Activated gamma-delta T cell (primary cell): ENCODE data around the gene AQP1.

Experiments used
- DNase-seq: peaks from one replicate; lab custom pipeline; 2025; lab: John Stamatoyannopoulos, UW

AQP1 gene

GRCh38 chr7:30921540-30922401, 10.1 kb downstream of the AQP1 start:
- DNase-seq: no peak

GRCh38 chr7:30922596-30922995, 10.9 kb downstream of the AQP1 start:
- DNase-seq: no peak

- DNase-seq: no peak
These were observed 11.5 kb downstream of the AQP1 start for GRCh38 chr7:30923009-30923773.

- DNase-seq: no peak
These were observed 12.2 kb downstream of the AQP1 start for GRCh38 chr7:30923774-30924413.

- no peak for DNase-seq
These were observed 13.0 kb downstream of the AQP1 start for GRCh38 chr7:30924624-30925023.

GRCh38 chr7:30925117-30925516, 13.5 kb downstream of the AQP1 start:
- no peak for DNase-seq

- DNase-seq: no peak
These were observed 14.3 kb downstream of the AQP1 start for GRCh38 chr7:30925913-30926312.

GRCh38 chr7:30926313-30926712, 14.7 kb downstream of the AQP1 start:
- DNase-seq: no peak

- no peak for DNase-seq
These were observed 15.4 kb downstream of the AQP1 start for GRCh38 chr7:30927040-30927439.

GRCh38 chr7:30927559-30927958, 15.9 kb downstream of the AQP1 start:
- DNase-seq: no peak

GRCh38 chr7:30928254-30928872, 16.7 kb downstream of the AQP1 start:
- no peak for DNase-seq

- DNase-seq: no peak
These were observed 18.0 kb downstream of the AQP1 start for GRCh38 chr7:30929686-30930085.

GRCh38 chr7:30930621-30931020, 19.0 kb downstream of the AQP1 start:
- no peak for DNase-seq

- DNase-seq: no peak
These were observed 19.7 kb downstream of the AQP1 start for GRCh38 chr7:30931161-30931928.

GRCh38 chr7:30931929-30932540, 20.4 kb downstream of the AQP1 start:
- DNase-seq: no peak

GRCh38 chr7:30932562-30932961, 20.9 kb downstream of the AQP1 start:
- DNase-seq: no peak

GRCh38 chr7:30933124-30933974, 21.7 kb downstream of the AQP1 start:
- no peak for DNase-seq

GRCh38 chr7:30934225-30934624, 22.6 kb downstream of the AQP1 start:
- no peak for DNase-seq

GRCh38 chr7:30934732-30935568, 23.3 kb downstream of the AQP1 start:
- DNase-seq: no peak
